ENCODE results near the gene TRA2B.

TRA2B gene

DNA sequence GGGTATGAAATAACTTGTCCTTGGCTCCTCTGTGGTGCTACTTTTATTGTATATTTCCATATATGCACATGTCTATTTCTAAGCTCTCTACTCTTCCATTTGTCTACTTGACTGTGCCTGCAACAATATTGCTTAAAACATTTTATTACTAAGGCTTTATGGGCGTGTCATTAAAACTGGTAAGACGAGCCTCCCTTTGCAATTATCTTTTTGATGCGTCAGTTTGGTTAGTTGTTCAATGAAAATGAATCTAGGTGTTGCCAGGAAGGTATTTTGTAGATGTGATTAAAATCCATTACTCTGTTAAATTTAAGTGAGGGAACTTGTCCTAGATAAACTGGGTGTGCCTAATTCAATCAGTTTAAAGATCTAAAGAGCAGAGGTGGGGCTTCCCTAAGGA lies 12.9 kb upstream of the TRA2B start:
- DNase-seq (ENCODE audit: low read depth), result no peak

- DNase-seq (ENCODE audit: low read depth), result no peak
Observed at GRCh38 chr3:185949515-185949914, 11.7 kb upstream of the TRA2B start.

GRCh38 chr3:185948292-185948691 lies 10.5 kb upstream of the TRA2B start:
- DNase-seq (ENCODE audit: low read depth), result no peak

GRCh38 chr3:185943760-185944106 lies 5.9 kb upstream of the TRA2B start:
- DNase-seq (ENCODE audit: low read depth), result no peak

DNA sequence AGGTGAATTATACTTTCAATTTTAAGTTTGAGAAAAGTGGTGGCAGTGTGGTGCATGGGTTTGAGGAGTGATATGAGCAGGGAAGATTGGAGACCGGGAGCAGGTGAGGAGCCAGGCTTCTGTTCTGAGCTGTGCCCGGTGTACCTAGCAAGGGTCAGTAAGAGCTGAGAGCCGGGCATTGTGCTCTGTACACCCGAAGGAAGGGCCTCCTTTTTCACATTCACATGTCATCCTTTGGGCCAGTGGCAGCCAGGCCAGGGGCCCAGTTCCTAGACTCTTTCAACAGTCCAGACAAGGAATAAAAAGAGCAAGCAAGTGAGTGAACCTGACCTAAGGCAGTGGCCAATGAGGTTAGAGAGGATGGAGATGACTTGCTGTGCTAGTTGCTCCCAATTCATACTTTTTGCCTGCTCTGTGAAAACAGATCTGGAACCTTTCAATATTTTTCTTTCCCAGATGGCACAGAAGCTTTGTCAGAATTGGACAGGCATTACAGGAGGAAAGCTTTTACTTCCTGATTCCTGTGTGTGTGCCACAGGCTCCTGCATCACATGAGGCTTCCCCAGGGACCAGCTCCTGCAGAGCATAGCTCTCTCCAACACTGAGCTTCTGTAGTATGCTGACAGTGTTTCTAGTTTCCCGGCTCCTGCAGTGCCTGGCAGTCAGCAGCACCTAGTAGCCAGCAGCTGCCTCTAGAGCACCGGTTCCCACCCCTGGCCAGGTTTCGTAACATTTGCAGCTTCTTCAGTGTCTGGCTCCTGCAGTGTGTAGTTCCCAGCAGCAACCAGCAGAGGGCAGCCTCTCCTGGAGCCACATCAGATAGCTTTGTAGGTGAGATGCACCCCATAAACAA lies 5.3 kb upstream of the TRA2B start:
- DNase-seq (ENCODE audit: low read depth), result no peak

GRCh38 chr3:185942396-185942795 lies 4.6 kb upstream of the TRA2B start:
- no peak for DNase-seq (ENCODE audit: low read depth)

DNA sequence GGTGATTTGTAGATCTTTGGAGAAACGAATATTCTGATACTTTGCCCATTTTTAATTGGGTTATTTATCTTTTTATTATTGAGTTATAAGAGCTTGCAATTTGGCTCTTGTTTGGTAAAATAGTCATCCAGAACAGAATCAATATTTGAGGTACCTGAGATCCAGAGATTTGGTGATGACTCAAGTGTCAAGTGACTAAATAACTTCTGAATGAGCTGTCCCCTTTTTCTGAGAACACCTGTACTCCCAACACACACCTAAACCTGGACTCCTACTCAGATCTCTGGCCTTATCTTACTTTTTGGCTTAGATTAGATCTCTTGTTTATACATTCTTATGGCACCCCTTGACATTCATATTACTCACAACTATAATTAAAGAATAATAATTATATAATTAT lies 3.1 kb upstream of the TRA2B start:
- DNase-seq (ENCODE audit: low read depth), result no peak

DNA sequence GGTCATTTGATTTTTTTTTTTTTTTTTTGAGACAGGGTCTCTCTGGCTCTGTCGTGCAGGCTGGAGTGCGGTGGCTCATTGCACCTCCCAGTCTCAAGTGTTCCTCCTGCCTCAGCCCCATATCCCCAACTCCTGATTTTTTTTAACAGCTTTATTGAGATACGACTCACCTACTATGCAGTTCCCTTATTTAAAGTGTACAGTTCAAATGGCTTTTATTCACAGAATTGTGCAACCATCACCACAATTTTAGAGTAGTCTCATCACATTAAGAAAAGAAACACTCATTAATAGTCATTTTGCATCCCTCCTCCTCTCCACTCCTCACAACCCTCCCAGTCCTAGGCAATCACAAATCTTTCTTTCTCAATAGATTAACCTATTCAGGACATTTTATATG lies 1.9 kb upstream of the TRA2B start:
- no peak for DNase-seq (ENCODE audit: low read depth)

DNA sequence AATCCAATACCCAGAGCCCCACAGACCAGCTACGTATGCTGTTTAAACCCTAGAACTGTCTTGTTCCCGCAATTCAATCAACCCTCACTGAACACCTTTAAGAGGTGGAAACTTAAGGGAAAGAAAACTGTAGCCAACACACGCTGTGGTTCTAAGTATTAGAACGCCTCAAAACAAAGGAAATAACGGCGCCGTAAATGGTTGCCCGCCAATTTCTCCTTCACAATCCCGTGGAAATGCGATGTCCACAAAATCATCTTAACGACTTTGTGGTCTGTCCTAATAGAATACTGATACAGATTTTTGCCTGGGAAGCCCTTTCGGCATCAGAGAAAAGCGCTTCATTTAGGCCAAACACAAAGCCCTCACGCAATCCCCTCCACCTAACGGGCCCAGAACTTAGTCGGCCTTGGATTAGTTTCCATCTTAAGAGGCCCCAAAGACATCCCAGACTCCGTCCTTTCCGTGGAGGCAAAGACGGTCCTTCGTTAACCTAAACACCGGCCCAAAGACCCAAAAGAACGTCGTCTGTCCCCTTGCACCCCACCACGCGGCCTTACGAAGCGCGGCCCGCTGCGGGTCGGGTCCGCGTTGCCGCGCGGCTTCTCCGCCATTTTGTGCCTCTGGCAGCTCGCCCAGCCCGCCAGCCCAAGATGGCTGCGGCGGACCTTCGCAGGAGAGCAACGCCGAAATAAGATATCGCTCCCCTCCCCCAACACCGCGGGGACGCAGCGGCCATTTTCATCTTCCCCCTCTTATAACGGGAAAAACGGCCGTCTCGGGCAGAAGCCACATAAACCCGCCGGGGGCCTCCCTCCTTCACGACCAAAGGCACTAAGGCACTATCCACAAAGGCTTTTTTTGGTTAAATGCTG lies 763 bp downstream of the TRA2B start:
- no peak for DNase-seq (ENCODE audit: low read depth)

DNA sequence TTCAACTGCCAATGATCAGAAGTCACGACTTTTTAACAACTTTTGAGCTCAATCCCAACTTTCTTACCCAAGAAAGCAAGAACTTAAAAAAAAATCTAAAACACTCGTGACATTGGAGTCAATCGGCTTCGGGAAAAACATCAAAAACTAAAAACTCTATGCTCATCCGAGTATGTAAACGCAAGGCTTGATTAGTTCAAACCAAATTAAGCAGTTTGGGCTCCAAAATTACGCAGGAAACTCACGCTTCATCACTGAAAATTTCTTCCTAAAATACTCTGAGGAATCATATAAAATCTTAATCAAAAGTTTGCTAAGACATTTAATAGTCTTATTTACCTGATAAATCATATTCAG lies 1.6 kb downstream of the TRA2B start:
- DNase-seq (ENCODE audit: low read depth), result no peak

DNA sequence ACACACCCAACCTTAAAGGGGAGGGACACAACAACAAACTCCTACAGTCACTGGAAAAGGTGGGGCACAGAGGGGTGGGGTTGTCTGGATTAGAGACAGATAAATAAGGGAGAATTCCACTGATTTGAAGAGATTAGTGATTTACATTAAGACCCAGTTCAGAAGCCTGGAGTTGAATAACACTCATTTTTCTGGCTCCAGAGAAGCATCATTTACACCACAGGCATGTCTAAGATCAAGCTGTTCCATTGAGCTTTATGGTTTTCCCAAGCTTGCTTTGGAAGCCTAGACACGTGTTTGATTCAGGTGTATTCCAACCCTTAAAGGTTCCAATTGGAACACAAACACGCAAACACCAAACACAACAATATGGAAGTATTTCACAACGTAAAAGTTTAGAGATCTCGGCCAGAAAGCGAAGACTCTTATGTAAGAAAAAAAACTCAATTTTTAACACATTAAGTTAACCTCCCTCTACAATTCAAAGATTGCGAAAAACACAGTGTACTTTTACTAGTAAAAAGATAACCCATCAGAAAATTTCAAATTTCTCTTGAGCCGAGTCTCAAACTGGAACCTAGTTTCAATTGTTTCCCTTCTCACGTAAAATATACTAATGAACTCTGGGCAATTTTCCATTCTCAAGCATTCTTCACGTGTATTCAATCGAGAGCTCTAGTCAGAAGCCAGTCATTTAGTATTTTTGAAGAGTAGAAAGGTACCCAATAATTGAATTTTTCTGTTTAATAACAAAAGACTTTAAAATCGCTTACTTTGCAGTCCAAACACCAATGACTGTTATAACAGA lies 2.1 kb downstream of the TRA2B start:
- no peak for DNase-seq (ENCODE audit: low read depth)

DNA sequence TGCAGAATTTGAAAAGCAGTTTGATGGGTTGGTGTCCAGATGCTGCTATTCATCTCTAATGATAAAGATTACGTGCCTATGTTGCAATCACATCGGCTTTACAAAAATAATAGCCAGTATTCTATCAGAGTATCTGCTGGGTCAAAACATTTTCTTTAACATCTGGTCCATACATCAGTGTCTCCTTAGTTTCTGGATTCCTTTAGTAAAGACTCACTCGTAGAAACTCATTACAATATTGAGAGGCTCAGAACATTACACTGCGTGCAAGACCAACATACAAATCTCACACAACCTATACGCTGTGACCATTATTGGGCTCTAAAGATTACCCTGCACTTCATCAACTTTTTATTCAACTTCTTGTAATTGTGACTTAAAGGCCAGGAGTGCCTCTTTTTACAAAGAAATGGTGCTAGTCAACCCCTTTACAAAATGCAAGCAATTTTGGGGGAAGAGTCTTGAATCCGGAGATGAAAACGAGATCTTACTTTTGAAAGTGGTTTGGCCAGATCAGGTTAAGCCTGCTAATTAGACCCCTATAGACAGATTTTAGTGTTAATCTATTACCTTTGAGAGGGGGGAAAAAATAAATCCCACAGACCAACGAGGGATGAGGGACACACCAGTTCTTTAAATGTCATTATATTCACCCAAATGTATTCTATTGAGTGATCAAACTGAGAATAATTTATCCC lies 2.9 kb downstream of the TRA2B start:
- no peak for DNase-seq (ENCODE audit: low read depth)

- no peak for DNase-seq (ENCODE audit: low read depth)
Observed at GRCh38 chr3:185934174-185934557, 3.6 kb downstream of the TRA2B start.

- DNase-seq (ENCODE audit: low read depth), result no peak
Observed at GRCh38 chr3:185933374-185934173, 4.2 kb downstream of the TRA2B start.

- DNase-seq (ENCODE audit: low read depth), result no peak
Observed at GRCh38 chr3:185931777-185932612, 5.8 kb downstream of the TRA2B start.

DNA sequence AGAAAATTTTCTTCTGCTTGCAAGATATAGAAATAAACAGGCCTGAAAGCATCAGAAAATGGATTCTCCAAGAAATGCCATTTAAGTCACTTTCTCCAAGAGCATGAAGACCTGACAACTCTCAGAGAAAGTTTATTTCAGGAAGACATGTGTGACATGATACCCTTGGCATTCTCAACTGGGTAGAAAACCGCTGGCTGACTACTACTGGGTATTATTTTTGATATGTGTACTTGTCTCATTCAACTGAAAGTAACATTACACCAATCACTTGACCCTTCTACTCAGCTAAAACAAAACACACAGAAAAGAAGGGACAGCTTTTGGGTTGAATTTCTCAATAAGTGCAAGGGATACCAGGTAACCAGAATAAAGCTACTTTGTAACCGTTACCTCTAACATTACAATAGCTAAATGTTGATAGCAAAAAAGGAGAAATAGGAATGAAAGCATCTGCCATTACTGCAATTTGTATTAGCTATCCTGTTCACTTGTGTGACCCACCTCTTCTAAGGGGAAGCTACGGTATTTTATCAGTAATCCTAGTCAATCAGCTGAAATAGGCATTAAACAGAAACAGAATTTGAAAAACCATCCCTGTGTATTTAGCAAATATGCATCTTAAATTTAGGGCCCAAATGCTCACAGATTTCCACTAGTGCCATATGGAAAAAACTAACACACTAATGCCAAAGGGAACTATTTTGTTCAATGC lies 7.3 kb downstream of the TRA2B start:
- DNase-seq (ENCODE audit: low read depth), result no peak

DNA sequence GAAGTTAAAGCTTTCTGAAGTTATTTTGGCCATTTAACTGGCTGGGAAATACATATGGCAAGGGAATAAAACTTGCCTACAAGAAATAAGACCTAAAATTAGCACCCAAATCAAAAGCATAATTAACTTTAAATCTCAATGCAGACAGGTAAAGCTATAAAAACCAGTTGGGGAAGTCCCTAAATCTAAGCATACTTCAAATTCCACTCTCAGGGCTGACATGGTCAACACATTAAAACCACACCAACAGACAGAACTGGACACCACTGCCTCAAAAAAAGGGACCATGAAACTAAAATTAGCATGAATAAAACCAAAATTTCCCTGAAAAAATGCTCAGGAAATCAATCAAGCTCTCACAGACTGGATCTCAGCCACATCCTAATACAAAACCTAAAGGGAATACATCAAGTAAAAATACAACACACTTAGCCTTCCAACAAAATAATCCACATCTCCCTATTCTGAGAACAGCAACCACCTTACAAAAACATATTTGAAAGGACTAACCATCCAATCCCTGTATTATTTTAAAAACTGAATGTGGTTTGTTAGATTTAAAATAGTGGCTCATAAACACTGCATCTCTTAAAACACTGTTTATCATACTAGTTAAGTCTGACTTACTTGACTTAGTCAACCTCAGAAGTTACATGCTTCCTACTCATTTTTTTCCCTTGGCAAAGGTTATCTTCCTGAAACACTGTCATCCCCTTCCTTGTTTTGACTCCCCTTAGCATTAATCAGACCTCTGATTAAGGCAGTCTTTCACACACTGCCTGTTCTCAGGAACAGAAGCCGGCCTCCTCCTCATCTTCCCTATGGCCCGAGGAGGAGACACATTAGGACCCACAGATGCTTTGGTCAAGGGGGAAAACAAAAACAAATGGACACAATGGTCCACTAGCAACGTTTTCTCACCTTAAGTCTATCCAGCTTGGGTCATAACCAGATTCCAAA lies 8.3 kb downstream of the TRA2B start:
- DNase-seq (ENCODE audit: low read depth), result no peak

- no peak for DNase-seq (ENCODE audit: low read depth)
Observed at GRCh38 chr3:185928496-185928895, 9.3 kb downstream of the TRA2B start.
